Measurements from ENCODE around the gene KRTAP9-2.

- no peak for TF ChIP-seq CTCF (IDR thresholded peaks at IDR 0.05)
- no peak for TF ChIP-seq POLR2A (IDR thresholded peaks at IDR 0.05)
Measured at GRCh38 chr17:41230094-41230493, 3.6 kb downstream of the KRTAP9-2 start.

Data from lower leg skin (tissue), 3 donors.